Neuron (in vitro differentiated cells): ENCODE data around the gene RNF212.
"Not testable (repeated sequence)": the region's sequence is repeated elsewhere in the genome, so short reads cannot be mapped to it uniquely, and the experiment has no call there.

Experiments used
- H2AFZ ChIP-seq: one replicate; pipeline ENCODE4 v1.6.1; 2013; ENCODE audit warnings: low read depth, mild to moderate bottlenecking, inconsistent platforms, low read length, moderate library complexity
- H3K27me3 ChIP-seq: one replicate; pipeline ENCODE4 v1.6.1; 2013; ENCODE audit warnings: low read length; ENCODE audit not compliant: insufficient read depth
- H3K36me3 ChIP-seq: one replicate; pipeline ENCODE4 v1.6.1; 2013; ENCODE audit warnings: low read length; ENCODE audit not compliant: insufficient read depth
- H3K4me1 ChIP-seq: one replicate; pipeline ENCODE4 v1.6.1; 2013; ENCODE audit warnings: low read length; ENCODE audit not compliant: insufficient read depth
- H3K4me3 ChIP-seq: 2 replicates; pipeline ENCODE4 v1.5.1; 2013; ENCODE audit warnings: mild to moderate bottlenecking, low read length, moderate library complexity
- H3K9me3 ChIP-seq: one replicate; pipeline ENCODE4 v1.6.1; 2013; ENCODE audit warnings: low read length

RNF212 gene

DNA sequence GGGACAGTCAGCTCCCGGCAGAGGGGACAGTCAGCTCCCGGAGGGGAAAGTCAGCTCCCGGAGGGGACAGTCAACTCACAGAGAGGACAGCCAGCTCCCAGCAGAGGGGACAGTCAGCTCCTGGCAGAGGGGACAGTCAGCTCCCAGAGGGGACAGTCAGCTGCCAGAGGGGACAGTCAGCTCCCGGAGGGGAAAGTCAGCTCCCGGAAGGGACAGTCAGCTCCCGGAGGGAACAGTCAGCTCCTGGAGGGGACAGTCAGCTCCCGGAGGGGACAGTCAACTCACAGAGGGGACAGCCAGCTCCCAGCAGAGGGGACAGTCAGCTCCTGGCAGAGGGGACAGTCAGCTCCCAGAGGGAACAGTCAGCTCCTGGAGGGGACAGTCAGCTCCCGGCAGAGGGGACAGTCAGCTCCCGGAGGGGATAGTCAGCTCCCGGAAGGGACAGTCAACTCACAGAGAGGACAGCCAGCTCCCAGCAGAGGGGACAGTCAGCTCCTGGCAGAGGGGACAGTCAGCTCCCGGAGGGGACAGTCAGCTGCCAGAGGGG lies 58.6 kb downstream of the RNF212 start:
- H3K4me3 ChIP-seq, H3K36me3 ChIP-seq, H3K4me1 ChIP-seq, H2AFZ ChIP-seq, H3K9me3 ChIP-seq: not testable (repeated sequence)
- peaks cover 60% of the 10 kb centered on the region for H3K27me3 ChIP-seq

DNA sequence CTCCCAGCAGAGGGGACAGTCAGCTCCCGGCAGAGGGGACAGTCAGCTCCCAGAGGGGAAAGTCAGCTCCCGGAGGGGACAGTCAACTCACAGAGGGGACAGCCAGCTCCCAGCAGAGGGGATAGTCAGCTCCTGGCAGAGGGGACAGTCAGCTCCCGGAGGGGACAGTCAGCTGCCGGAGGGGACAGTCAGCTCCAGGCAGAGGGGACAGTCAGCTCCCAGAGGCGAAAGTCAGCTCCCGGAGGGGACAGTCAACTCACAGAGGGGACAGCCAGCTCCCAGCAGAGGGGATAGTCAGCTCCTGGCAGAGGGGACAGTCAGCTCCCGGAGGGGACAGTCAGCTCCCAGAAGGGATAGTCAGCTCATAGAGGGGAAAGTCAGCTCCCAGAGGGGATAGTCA lies 59.5 kb downstream of the RNF212 start:
- not testable (repeated sequence) for H3K9me3 ChIP-seq, H3K36me3 ChIP-seq, H3K4me1 ChIP-seq, H3K4me3 ChIP-seq, H2AFZ ChIP-seq
- H3K27me3 ChIP-seq: peaks cover 54% of the 10 kb centered on the region

- no peaks in the 10 kb centered on the region for H3K4me1 ChIP-seq
- H3K36me3 ChIP-seq: no peaks in the 10 kb centered on the region
- peaks cover 47% of the 10 kb centered on the region for H3K27me3 ChIP-seq
- H2AFZ ChIP-seq: no peak overlapping the region
- H3K9me3 ChIP-seq: peaks cover 8% of the 10 kb centered on the region
- H3K4me3 ChIP-seq: no peak overlapping the region
Measured at GRCh38 chr4:1053080-1053661, 60.2 kb downstream of the RNF212 start.

- no peaks in the 10 kb centered on the region for H3K36me3 ChIP-seq
- peaks cover 8% of the 10 kb centered on the region for H3K9me3 ChIP-seq
- H3K27me3 ChIP-seq: peaks cover 42% of the 10 kb centered on the region
- H2AFZ ChIP-seq: no peak overlapping the region
- no peak overlapping the region for H3K4me3 ChIP-seq
- H3K4me1 ChIP-seq: no peaks in the 10 kb centered on the region
Measured at GRCh38 chr4:1052231-1052671, 61.1 kb downstream of the RNF212 start.

DNA sequence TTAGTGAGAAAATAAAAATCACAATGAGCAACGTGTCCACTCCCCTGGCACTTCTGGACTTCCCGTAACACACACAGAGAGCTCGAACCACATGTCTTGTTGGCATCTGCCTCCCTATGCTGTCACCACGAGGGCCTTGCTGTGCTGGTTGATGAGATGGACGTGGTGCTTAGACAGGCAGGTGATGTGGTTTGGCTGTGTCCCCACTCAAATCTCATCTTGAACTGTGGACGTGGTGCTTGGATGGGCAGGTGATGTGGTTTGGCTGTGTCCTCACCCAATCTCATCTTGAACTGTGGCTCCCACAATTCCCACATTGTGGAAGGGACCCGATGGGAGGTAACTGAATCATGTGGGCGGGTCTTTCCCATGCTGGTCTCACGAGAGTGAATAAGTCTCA lies 61.9 kb downstream of the RNF212 start:
- H3K4me3 ChIP-seq: no peak overlapping the region
- no peaks in the 10 kb centered on the region for H3K4me1 ChIP-seq
- no peaks in the 10 kb centered on the region for H3K36me3 ChIP-seq
- H3K9me3 ChIP-seq: peaks cover 8% of the 10 kb centered on the region
- peaks cover 34% of the 10 kb centered on the region for H3K27me3 ChIP-seq
- no peak overlapping the region for H2AFZ ChIP-seq

DNA sequence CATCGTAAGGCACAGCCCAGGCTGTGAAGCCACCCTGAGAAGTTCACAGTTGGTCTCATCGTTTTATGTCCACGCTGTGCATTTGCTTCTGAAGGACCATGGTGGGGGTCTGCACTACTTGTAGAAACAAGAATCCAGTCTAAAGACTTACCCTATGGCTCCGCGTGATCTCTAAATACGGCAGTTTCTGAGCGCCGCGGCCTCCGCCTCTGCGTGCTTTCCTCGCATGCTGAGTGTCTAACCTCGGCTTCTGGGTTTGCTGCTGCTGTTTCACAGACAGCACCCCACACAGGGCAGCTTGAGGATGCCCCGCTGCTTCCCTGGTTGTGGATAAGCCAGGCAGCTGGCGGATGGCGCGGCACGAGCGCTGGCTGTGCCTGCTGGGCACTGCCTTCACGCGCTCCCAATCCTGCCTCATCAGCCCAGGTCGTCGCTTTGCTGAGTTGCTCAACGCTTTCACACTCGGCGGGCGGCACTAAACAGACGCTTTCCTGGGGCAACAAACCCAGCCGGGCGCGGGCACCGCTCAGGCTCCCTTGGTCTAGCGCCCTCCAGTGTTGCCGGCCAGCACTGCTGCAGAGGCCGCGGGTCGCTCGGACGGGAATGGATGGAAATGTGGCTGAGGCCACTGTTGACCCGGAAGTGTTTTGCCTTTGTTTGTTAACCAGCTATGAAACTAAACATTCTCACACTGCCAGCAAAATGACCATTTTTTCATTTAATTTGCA lies 62.7 kb downstream of the RNF212 start:
- Histone ChIP-seq H3K36me3 (no peaks in the 10 kb centered on the region), H3K4me3 (no peak overlapping the region), H3K4me1 (no peaks in the 10 kb centered on the region), H3K9me3 (peaks cover 8% of the 10 kb centered on the region), H3K27me3 (peaks cover 26% of the 10 kb centered on the region), H2AFZ (no peak overlapping the region)

DNA sequence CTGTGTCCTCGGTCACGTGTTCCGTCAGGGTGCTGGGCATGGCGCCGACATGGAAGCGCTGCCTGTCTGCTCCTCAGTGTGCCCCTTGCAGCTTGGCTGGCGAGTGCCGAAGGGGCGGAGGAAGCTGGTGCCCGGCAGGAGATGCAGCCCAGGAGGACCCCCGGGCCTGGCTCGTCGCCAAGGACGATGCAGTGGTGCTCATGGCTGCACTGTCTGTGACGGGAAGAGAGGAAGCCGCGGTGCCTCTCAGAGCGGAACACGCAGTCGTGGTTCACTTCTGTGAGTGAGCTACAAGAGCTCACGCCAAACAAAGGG lies 63.8 kb downstream of the RNF212 start:
- H3K4me1 ChIP-seq: no peaks in the 10 kb centered on the region
- H2AFZ ChIP-seq: no peak overlapping the region
- no peaks in the 10 kb centered on the region for H3K36me3 ChIP-seq
- H3K27me3 ChIP-seq: peaks cover 21% of the 10 kb centered on the region
- H3K9me3 ChIP-seq: peaks cover 8% of the 10 kb centered on the region
- no peak overlapping the region for H3K4me3 ChIP-seq

GRCh38 chr4:1048773-1049590 lies 64.4 kb downstream of the RNF212 start:
- H3K4me3 ChIP-seq: no peak overlapping the region
- H3K27me3 ChIP-seq: peaks cover 21% of the 10 kb centered on the region
- H3K4me1 ChIP-seq: no peaks in the 10 kb centered on the region
- H3K9me3 ChIP-seq: peaks cover 8% of the 10 kb centered on the region
- H3K36me3 ChIP-seq: no peaks in the 10 kb centered on the region
- no peak overlapping the region for H2AFZ ChIP-seq

DNA sequence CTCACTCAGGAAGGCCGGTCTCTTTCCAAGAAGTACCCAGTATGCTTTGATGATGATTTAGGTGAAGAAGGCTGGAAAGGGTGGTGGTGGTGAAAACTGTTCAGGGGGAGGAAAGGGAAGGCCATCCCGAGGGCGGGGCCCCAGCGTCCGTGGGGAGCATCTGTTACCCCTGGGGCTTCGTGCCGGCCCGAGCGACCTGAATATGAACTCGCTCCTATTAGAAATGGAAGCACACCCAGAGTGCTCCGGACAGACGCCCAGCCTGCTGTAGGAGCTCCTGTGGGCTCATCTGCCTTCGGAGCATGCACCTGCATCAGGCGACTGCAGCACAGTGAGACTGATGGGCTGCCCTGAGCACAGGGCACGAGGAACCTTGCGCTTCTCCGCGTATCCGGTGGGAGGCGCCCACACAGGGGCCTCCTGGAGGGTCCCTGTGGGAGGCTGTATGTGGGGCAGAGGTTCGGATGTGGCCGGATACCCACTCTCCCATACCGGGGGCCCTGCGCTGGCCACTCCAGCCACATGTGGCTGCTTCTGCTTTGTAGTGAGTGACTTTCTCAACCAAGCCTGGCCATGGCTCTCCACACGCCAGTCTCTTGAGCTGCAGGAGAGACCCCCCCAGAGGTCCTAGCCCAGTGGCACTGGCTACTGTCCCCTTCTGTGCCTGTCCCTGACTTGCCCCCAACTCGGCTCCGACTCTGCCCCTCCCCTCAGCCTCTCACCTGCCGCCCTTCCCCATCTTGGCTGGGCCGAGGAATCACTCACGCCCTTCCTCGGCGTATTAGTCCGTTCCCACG lies 65.2 kb downstream of the RNF212 start:
- Histone ChIP-seq H2AFZ (no peak overlapping the region), H3K4me3 (no peak overlapping the region), H3K9me3 (peaks cover 7% of the 10 kb centered on the region), H3K27me3 (peaks cover 17% of the 10 kb centered on the region), H3K4me1 (peaks cover 6% of the 10 kb centered on the region), H3K36me3 (no peaks in the 10 kb centered on the region)

DNA sequence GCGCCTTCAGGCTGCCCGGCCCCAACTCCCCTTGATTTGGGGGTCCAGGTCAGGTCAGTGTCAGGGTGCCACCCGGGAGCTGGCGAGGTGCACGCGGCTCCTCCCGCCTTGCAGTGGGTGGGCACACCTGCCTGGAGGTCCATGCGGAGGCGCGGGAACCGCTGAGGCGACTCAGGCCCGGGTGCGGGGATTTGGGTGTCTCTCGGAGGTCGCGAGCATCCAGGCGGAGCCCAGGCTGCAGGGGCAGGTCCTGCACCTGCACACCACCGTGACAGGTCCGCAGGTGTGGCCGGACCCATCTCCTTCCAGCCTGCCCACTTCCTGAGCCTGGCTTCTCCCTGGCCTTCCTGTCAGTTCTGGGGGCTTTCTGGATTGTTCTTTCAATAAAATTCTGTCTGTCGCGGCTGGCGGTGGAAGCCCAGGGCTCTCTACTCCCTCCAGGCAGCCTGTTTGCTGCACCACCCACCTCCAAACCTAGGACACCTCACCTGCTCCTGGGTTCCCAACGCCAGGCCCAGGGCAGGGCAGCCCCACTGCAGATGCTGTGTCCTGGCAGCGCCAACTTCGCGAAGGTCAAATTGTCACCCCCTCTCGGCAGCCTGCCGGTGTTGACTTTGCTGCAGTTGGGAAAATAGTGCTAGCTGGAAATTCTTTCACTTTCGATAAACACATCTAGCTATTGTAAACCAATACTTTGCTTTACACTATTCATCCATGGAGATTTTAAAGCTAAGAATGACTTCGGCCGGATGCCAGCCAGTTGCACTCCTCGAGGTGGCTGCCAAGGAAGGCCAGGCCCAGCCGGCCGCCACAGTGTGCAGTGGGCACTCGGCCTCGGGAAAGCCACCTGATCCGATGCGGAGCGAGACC lies 66.0 kb downstream of the RNF212 start:
- no peak overlapping the region for H2AFZ ChIP-seq
- H3K9me3 ChIP-seq: peaks cover 5% of the 10 kb centered on the region
- H3K27me3 ChIP-seq: peaks cover 9% of the 10 kb centered on the region
- H3K4me3 ChIP-seq: no peak overlapping the region
- peaks cover 8% of the 10 kb centered on the region for H3K4me1 ChIP-seq
- no peaks in the 10 kb centered on the region for H3K36me3 ChIP-seq

DNA sequence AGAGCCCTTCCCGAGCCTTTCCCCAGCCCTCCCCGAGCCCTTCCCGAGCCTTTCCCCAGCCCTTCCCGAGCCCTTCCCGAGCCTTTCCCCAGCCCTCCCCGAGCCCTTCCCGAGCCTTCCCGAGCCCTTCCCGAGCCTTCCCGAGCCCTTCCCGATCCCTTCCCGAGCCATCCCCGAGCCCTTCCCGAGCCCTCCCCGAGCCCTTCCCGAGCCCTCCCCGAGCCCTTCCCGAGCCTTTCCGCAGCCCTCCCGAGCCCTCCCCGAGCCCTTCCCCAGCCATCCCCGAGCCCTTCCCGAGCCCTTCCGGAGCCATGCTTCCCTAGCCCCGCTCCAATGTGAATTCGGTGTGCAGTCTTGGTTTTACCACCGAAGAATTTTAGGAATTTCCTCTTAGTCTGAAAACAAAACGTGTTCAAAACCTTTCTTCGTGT lies 66.8 kb downstream of the RNF212 start:
- H2AFZ ChIP-seq, H3K4me3 ChIP-seq, H3K27me3 ChIP-seq, H3K36me3 ChIP-seq, H3K9me3 ChIP-seq: not testable (repeated sequence)
- peaks cover 14% of the 10 kb centered on the region for H3K4me1 ChIP-seq

- Histone ChIP-seq H3K9me3 (no peaks in the 10 kb centered on the region), H3K4me1 (peaks cover 23% of the 10 kb centered on the region), H3K36me3 (no peaks in the 10 kb centered on the region), H3K4me3 (no peak overlapping the region), H3K27me3 (no peaks in the 10 kb centered on the region), H2AFZ (no peak overlapping the region)
Measured at GRCh38 chr4:1045595-1046201, 67.7 kb downstream of the RNF212 start.
